ENCODE measurements around the gene ALK. TPM values are rescaled to one million over a fixed set of nuclear protein-coding genes. Genes with fewer than 3 reads are reported as not detected.

Gene ALK
- total RNA-seq, 1 experiment from 2014 or later: not detected

DNA sequence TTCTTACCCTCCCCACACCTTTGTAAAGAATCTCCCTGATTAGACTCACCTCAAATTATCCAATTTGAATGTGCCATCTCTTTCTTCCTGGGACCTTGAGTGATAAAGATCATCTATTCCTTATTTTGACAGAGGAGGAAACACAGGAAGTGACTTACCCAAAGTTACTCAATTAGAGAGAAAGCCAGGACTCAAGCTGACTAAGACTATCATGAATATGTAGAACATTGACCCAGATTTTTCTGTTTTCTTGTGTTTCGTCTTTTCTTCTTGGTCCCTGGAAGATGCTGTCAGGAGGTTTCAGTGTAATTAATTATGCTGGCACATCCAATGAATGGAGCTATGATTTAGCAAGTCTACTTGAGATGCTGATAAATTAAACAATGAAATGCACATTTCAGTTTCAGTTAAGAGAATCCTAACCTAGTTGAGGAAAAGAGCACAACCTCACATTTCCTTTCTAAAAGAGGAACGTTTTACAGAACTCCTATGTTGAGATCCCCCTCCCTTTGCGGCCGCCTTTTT is 425.8 kb downstream of the ALK start:
- Histone ChIP-seq H3K27me3 (ENCODE audit: insufficient read depth, low read length) (no peaks in the 10 kb centered on the region), H3T11ph (ENCODE audit: low read length) (no peak overlapping the region), H4K91ac (ENCODE audit: insufficient read length, low read depth, low read length) (no peak overlapping the region), H3K4me1 (ENCODE audit: insufficient read depth, low read length) (no peaks in the 10 kb centered on the region), H3K79me2 (ENCODE audit: insufficient read depth, low read length) (no peaks in the 10 kb centered on the region), H3K14ac (ENCODE audit: insufficient read depth, low read length) (no peak overlapping the region), H2BK15ac (ENCODE audit: low read depth, low read length) (no peak overlapping the region), H3K4ac (ENCODE audit: low read depth, low read length) (no peak overlapping the region), H2AK5ac (ENCODE audit: insufficient read length, low read length) (no peak overlapping the region), H3K23me2 (ENCODE audit: insufficient read length, low read depth, low read length, poor library complexity, severe bottlenecking) (no peaks in the 10 kb centered on the region), H2BK12ac (ENCODE audit: insufficient read length, low read depth, low read length) (no peak overlapping the region), H3K4me2 (ENCODE audit: insufficient read depth, insufficient read length, low read length) (no peak overlapping the region), H3K79me1 (ENCODE audit: insufficient read depth, low read depth, low read length, poor library complexity, severe bottlenecking) (no peaks in the 10 kb centered on the region), H2BK20ac (ENCODE audit: low read depth, low read length, poor library complexity, severe bottlenecking) (no peak overlapping the region), H3K23ac (ENCODE audit: insufficient read length, low read depth, low read length) (no peak overlapping the region), H4K20me1 (ENCODE audit: control insufficient read depth, insufficient read depth, insufficient read length) (no peaks in the 10 kb centered on the region), H2AFZ (ENCODE audit: low read length) (no peak overlapping the region), H3K9ac (ENCODE audit: extremely low read depth, insufficient read length, low read length) (no peak overlapping the region), H3K9me3 (ENCODE audit: control insufficient read depth, low read depth, low read length) (no peaks in the 10 kb centered on the region), H3K56ac (ENCODE audit: insufficient read length, low read depth, low read length) (no peak overlapping the region), H3K27ac (ENCODE audit: insufficient read length, low read depth, low read length) (no peak overlapping the region), H3K18ac (ENCODE audit: insufficient read length, low read depth, low read length) (no peak overlapping the region), H2BK120ac (ENCODE audit: low read depth, low read length, poor library complexity, severe bottlenecking) (no peak overlapping the region), H4K5ac (ENCODE audit: insufficient read length, low read depth, low read length) (no peak overlapping the region), H4K8ac (replicated peaks; ENCODE audit: insufficient read length, low read depth, low read length) (no peak overlapping the region), H2BK5ac (ENCODE audit: insufficient read length, low read length) (no peak overlapping the region)
- Mint-ChIP-seq H3K27ac (no peak overlapping the region), H3K27me3 (ENCODE audit: low read depth) (no peaks in the 10 kb centered on the region; the same call in 1 of the 2 replicates), H3K9me3 (no peaks in the 10 kb centered on the region), H3K4me3 (no peak overlapping the region), H3K36me3 (ENCODE audit: insufficient read depth in 1 of 3, low read depth in 3 of 3) (no peaks in the 10 kb centered on the region), H3K4me1 (peaks cover 4 to 8% of the 10 kb centered on the region in 2 experiments; a peak in 3 of 4 replicates)
- TF ChIP-seq, protein P1, sequence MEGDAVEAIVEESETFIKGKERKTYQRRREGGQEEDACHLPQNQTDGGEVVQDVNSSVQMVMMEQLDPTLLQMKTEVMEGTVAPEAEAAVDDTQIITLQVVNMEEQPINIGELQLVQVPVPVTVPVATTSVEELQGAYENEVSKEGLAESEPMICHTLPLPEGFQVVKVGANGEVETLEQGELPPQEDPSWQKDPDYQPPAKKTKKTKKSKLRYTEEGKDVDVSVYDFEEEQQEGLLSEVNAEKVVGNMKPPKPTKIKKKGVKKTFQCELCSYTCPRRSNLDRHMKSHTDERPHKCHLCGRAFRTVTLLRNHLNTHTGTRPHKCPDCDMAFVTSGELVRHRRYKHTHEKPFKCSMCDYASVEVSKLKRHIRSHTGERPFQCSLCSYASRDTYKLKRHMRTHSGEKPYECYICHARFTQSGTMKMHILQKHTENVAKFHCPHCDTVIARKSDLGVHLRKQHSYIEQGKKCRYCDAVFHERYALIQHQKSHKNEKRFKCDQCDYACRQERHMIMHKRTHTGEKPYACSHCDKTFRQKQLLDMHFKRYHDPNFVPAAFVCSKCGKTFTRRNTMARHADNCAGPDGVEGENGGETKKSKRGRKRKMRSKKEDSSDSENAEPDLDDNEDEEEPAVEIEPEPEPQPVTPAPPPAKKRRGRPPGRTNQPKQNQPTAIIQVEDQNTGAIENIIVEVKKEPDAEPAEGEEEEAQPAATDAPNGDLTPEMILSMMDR (conservative IDR thresholded peaks at IDR 0.05): no peak
- no peak for DNase-seq
- no CpG with 5 or more reads among the region's 4 CpGs for WGBS (ENCODE audit: extremely low coverage, insufficient read length, low lambda C conversion rate)
